GM12878 (cell line): ENCODE results near the gene PDZD2.

ENCODE experiments used
- CHD2 ChIP-seq: IDR thresholded peaks from 2 replicates; pipeline ENCODE4 v1.6.1; 2011; ENCODE audit warnings: low read depth, low read length, improper control_type of control experiment, borderline replicate concordance
- FOXM1 ChIP-seq: IDR thresholded peaks from 2 replicates; pipeline ENCODE4 v1.6.1; 2012; ENCODE audit warnings: low read depth, mild to moderate bottlenecking, inconsistent platforms, low read length, moderate library complexity
- JUND ChIP-seq: IDR thresholded peaks from 2 replicates; pipeline ENCODE4 v1.6.1; 2012; ENCODE audit warnings: low read depth, mild to moderate bottlenecking, low read length, improper control_type of control experiment, moderate library complexity
- MEF2A ChIP-seq: IDR thresholded peaks from 2 replicates; pipeline ENCODE4 v1.6.1; 2011; ENCODE audit warnings: low read depth, mild to moderate bottlenecking, low read length, moderate library complexity; ENCODE audit not compliant: insufficient read depth
- POLR2A ChIP-seq: IDR thresholded peaks from 2 replicates; pipeline ENCODE4 v1.6.1; 2011; ENCODE audit warnings: low read depth, mild to moderate bottlenecking, low read length
- RCOR1 ChIP-seq: conservative IDR thresholded peaks from 2 replicates; pipeline ENCODE4 v1.6.1; 2012; ENCODE audit warnings: low read depth, low read length, improper control_type of control experiment
- SMC3 ChIP-seq: IDR thresholded peaks from 2 replicates; pipeline ENCODE4 v1.6.1; 2011; ENCODE audit warnings: low read length, improper control_type of control experiment, borderline replicate concordance
- SPI1 ChIP-seq: IDR thresholded peaks from 2 replicates; pipeline ENCODE4 v1.6.1; 2011; ENCODE audit warnings: low read depth, mild to moderate bottlenecking, low read length, moderate library complexity, borderline replicate concordance; ENCODE audit not compliant: insufficient read depth
- TF ChIP-seq, protein P1 (sequence below), 3 experiments: IDR thresholded peaks in 2 of 3; conservative IDR thresholded peaks in 1 of 3; 2 replicates each; pipeline ENCODE4 v1.5.1; 2011; ENCODE audit warnings: low read depth in 3 of 3, low read length in 3 of 3, mild to moderate bottlenecking in 3 of 3, control low read depth in 2 of 3, moderate library complexity in 2 of 3, inconsistent platforms in 1 of 3, mixed read lengths in 1 of 3; ENCODE audit not compliant: control insufficient read depth in 2 of 3, insufficient read depth in 1 of 3; ENCODE audit errors: extremely low read depth in 1 of 3

DNA sequence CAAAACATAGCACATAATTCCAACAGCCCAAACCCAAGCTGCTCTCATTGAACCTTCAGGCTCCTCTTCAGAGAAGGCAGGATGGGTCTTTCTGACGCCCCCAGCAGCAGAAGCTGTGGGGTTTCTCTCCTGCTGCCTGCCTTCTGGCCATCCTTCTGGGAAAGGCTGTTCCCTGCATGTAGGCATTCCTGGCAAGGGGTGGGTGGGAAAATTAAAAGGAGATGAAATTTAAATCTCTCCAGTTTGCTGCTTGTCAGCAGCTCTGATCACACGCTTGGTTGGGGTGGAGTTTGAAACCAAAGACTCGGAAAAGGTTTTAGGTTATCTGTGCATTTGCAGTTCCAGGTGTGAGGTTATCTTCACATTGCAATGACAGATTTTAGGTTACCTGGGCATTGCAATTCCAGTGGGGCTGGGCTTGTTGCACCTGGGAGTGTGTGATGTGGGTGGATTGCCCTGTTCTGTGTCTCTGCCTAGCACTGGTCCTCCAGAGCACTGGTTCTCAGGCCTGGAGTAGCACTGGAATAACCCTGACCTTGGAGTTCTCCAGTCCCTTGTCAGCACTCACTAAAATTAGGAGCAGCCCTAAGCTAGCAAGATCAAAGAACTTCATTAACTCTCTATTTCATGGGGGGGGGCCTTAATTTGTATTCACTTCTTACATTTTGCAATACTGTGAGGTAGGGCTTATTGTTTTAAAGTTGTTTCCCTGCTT, 109.7 kb downstream of the PDZD2 start:
- no peak for TF ChIP-seq MEF2A
- TF ChIP-seq JUND: no peak
- TF ChIP-seq RCOR1: no peak
- TF ChIP-seq FOXM1: no peak
- TF ChIP-seq, protein P1, sequence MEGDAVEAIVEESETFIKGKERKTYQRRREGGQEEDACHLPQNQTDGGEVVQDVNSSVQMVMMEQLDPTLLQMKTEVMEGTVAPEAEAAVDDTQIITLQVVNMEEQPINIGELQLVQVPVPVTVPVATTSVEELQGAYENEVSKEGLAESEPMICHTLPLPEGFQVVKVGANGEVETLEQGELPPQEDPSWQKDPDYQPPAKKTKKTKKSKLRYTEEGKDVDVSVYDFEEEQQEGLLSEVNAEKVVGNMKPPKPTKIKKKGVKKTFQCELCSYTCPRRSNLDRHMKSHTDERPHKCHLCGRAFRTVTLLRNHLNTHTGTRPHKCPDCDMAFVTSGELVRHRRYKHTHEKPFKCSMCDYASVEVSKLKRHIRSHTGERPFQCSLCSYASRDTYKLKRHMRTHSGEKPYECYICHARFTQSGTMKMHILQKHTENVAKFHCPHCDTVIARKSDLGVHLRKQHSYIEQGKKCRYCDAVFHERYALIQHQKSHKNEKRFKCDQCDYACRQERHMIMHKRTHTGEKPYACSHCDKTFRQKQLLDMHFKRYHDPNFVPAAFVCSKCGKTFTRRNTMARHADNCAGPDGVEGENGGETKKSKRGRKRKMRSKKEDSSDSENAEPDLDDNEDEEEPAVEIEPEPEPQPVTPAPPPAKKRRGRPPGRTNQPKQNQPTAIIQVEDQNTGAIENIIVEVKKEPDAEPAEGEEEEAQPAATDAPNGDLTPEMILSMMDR (IDR thresholded peaks at IDR 0.05 in 2 of 3, conservative IDR thresholded peaks at IDR 0.05 in 1 of 3; ENCODE audit: control insufficient read depth in 2 of 3, extremely low read depth in 1 of 3, insufficient read depth in 1 of 3, low read depth in 3 of 3, low read length in 3 of 3): no peak
- no peak for TF ChIP-seq POLR2A
- no peak for TF ChIP-seq CHD2
- no peak for TF ChIP-seq SMC3
- no peak for TF ChIP-seq SPI1
